HepG2 (cell line): ENCODE results near the gene PIM1. TPM values are rescaled to one million over a fixed set of nuclear protein-coding genes. Genes with fewer than 3 reads are reported as not detected.

ENCODE experiments used
- AHDC1 ChIP-seq: sonication (generic); formaldehyde crosslinking; IDR thresholded peaks from 2 replicates; pipeline ENCODE4 v1.5.1; 2020; ENCODE audit warnings: mild to moderate bottlenecking, missing genetic modification reagents, borderline replicate concordance
- CAMTA2 ChIP-seq: sonication (generic); formaldehyde crosslinking; IDR thresholded peaks from 2 replicates; pipeline ENCODE4 v1.4.0; 2020; ENCODE audit warnings: mild to moderate bottlenecking, missing genetic modification reagents, borderline replicate concordance
- ZNF407 ChIP-seq: sonication (generic); formaldehyde crosslinking; IDR thresholded peaks from one replicate; pipeline ENCODE4 v1.5.1; 2020; ENCODE audit warnings: mild to moderate bottlenecking, missing genetic modification reagents; ENCODE audit errors: not compliant biosample characterization
- ZNF687 ChIP-seq: sonication (generic); formaldehyde crosslinking; IDR thresholded peaks from 2 replicates; pipeline ENCODE4 v1.5.1; 2020; ENCODE audit warnings: mild to moderate bottlenecking, missing genetic modification reagents, moderate library complexity
- ZNF713 ChIP-seq: sonication (generic); formaldehyde crosslinking; IDR thresholded peaks from 2 replicates; pipeline ENCODE4 v1.4.0; 2020; ENCODE audit warnings: mild to moderate bottlenecking, missing genetic modification reagents
- ZSCAN5A ChIP-seq: sonication (generic); formaldehyde crosslinking; IDR thresholded peaks from 2 replicates; pipeline ENCODE4 v1.8.0; 2022; ENCODE audit warnings: mild to moderate bottlenecking, missing genetic modification reagents, borderline replicate concordance
- polyA plus RNA-seq, 8 experiments: library from polyadenylated mRNA; depleted of rRNA in 3 of 8; stranded (reverse) in 7 of 8; unstranded in 1 of 8; fragments of >200 nt; fragmentation: Illumina TruSeq in 4 of 8; extraction: Trizol in 4 of 8; gene quantifications; 2 replicates each; pipeline versions ENCODE4 v1.2.1 to v1.2.3, GENCODE V29; 2011 to 2016; ENCODE audit warnings: low read depth in 4 of 8, missing spikeins in 1 of 8, mixed read lengths in 1 of 8; ENCODE audit not compliant: insufficient read depth in 1 of 8
- total RNA-seq, 5 experiments: library from RNA; depleted of rRNA; stranded (reverse); fragments of >200 nt; fragmentation: Illumina TruSeq; extraction: Trizol; gene quantifications; 2 replicates each; pipeline ENCODE4 v1.2.3, GENCODE V29; 2016; ENCODE audit warnings: low read depth in 1 of 5

Gene PIM1
- total and polyA plus RNA-seq, 2 of the 13 experiments (the other 11 are each of a cell fraction or from before 2014, with no cell fraction given) = 29.4 to 117 TPM

GRCh38 chr6:37170273-37171200 lies 585 bp downstream of the PIM1 start (continued):
- peak; percentile 56; the same call in 1 of the 2 replicates for TF ChIP-seq ZNF687
- no peak for TF ChIP-seq ZSCAN5A (CRISPR knock-in tag)
- no peak for TF ChIP-seq ZNF407
- 0 out of 2 replicates have a peak, but pooled peaks have one; percentile 21 for TF ChIP-seq CAMTA2 (CRISPR knock-in tag)
- no peak for TF ChIP-seq ZNF713 (CRISPR knock-in tag)
- TF ChIP-seq AHDC1 (CRISPR knock-in tag) = no peak; the same call in none of the 2 replicates
